Measurements from ENCODE around the gene PRM1.

The PRM1 gene

DNA sequence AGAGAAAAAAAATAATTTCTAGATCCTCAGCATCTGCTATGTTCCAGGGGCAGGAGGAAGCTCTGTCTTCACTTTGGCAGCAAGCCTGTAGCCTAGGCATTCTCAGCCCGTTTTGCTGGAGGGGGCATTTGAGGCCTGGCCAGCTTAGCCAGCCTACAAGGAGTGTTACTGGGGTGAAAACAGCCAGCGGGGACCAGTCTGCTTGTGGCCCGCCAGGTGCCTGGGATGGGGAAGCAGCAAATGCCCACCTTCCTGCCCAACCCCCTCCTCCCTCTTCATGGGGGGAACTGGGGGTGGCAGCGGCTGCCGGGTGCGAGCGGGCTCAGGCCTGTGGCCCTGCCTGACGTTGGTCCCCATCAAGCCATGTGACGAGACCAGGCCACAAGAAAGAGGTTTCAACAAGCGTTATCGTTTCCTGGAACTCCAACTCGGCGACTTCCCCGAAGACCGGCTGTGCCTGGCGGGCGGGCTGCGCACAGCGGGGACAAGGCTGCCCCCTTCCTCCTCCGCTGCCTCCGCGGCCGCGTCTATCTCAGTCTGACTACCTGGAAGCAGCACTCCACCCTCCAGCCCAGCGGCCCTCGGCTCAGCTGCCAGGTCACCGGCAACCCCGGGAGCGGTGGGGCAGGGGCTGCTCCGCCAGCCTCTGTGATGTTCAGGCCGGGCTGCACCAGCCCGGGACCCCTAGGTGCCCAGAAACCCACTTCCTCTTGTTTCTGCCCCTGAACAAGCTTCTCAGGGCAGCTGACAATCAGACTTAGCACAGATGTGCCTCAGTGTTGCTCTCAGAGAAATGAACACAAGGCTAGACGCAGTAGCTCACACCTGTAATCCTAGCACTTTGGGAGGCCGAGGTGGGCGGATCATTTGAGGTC, 48.0 kb downstream of the PRM1 start:
- no peak for DNase-seq

DNA sequence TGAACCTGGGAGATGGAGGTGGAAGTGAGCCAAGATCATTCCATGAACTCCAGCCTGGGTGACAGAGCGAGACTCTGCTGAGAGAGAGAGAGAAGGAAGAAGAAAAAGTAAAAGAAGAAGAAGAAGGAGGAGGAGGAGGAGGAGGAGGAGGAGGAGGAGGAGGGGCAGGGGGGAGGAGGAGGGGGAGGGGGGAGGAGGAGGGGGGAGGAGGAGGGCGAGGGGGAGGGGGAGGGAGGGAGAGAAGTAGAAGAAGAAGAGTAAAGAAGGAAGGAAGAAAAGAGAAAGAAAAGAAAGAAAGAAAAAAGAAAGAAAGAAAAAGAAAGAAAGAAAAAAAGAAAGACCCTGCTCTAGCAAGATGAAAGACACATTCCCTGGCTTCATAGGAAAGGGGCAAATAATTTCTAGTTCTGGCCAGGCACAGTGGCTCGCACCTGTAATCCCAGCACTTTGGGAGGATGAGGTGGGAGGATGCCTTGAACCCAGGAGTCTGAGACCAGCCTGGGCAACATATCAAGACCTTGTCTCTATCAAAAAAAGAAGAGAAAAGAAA, 48.8 kb downstream of the PRM1 start:
- DNase-seq: no peak

- no peak for DNase-seq
Observed at GRCh38 chr16:11231367-11231970, 49.7 kb downstream of the PRM1 start.
